ENCODE data around the gene GABARAP.

DNA sequence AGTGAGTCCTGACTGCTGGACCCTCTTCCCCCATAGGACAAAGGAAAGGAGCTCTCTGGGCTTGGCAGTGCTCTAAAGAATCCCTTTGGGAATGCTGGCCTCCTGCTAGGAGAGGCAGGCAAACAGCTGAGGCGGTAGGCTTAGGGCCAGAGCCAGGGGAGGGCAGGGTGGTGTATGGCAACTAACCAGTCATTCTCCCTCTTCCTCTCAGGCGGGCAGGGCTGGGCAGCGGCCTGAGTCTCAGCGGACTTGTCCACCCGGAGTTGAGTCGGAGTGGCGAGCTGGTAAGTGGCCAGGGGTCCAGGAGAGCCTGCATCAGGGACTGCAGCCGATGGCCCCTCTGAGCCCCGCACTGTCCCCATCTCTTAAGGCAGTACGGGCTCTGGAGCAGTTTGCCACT lies 18.1 kb downstream of the GABARAP start:
- no peak for TF ChIP-seq ARHGAP35 (CRISPR knock-in tag; IDR thresholded peaks at IDR 0.05; ENCODE audit: borderline replicate concordance)
- no peak for TF ChIP-seq TRIM24 (CRISPR knock-in tag; IDR thresholded peaks at IDR 0.05)
